ENCODE results near the gene MTHFD2.

Gene MTHFD2

GRCh38 chr2:74198461-74199274 lies at the start of gene MTHFD2 (continued):
- TF ChIP-seq ZNF18 (tag by site-specific recombination; IDR thresholded peaks at IDR 0.05) (no peak), ZEB2 (tag by site-specific recombination; IDR thresholded peaks at IDR 0.05) (peak; percentile 73), ZNF701 (tag by site-specific recombination; IDR thresholded peaks at IDR 0.05) (no peak), PRDM4 (tag by site-specific recombination; IDR thresholded peaks at IDR 0.05) (no peak), ZNF791 (tag by site-specific recombination; IDR thresholded peaks at IDR 0.05) (no peak), KLF10 (tag by site-specific recombination; IDR thresholded peaks at IDR 0.05) (peak; percentile 59), ZSCAN16 (tag by site-specific recombination; IDR thresholded peaks at IDR 0.05) (no peak), ZNF112 (tag by site-specific recombination; IDR thresholded peaks at IDR 0.05) (no peak), ZNF184 (tag by site-specific recombination; IDR thresholded peaks at IDR 0.05) (no peak), ZNF155 (tag by site-specific recombination; IDR thresholded peaks at IDR 0.05) (no peak), ZNF274 (IDR thresholded peaks at IDR 0.05; ENCODE audit: low read length) (no peak), ZNF274 (tag by site-specific recombination; IDR thresholded peaks at IDR 0.05; ENCODE audit: borderline replicate concordance) (no peak), MYNN (tag by site-specific recombination; IDR thresholded peaks at IDR 0.05; ENCODE audit: borderline replicate concordance) (no peak), ZNF24 (tag by site-specific recombination; IDR thresholded peaks at IDR 0.05) (no peak), ZNF391 (tag by site-specific recombination; IDR thresholded peaks at IDR 0.05; ENCODE audit: borderline replicate concordance, low read depth) (peak; percentile 66; the same call in 1 of the 2 replicates), ZNF664 (tag by site-specific recombination; IDR thresholded peaks at IDR 0.05) (no peak), YY1 (tag by site-specific recombination; IDR thresholded peaks at IDR 0.05) (peak; percentile 74), ZNF335 (tag by site-specific recombination; conservative IDR thresholded peaks at IDR 0.05) (peak; percentile 48), ZNF114 (tag by site-specific recombination; IDR thresholded peaks at IDR 0.05) (no peak), ZNF768 (tag by site-specific recombination; IDR thresholded peaks at IDR 0.05) (no peak), ZNF292 (tag by site-specific recombination; IDR thresholded peaks at IDR 0.05; ENCODE audit: borderline replicate concordance, low read depth) (no peak), SCRT1 (tag by site-specific recombination; IDR thresholded peaks at IDR 0.05; ENCODE audit: borderline replicate concordance) (no peak), ZSCAN5A (tag by site-specific recombination; IDR thresholded peaks at IDR 0.05) (peak; percentile 46; the same call in 1 of the 2 replicates)
- TF ChIP-seq, protein P1, sequence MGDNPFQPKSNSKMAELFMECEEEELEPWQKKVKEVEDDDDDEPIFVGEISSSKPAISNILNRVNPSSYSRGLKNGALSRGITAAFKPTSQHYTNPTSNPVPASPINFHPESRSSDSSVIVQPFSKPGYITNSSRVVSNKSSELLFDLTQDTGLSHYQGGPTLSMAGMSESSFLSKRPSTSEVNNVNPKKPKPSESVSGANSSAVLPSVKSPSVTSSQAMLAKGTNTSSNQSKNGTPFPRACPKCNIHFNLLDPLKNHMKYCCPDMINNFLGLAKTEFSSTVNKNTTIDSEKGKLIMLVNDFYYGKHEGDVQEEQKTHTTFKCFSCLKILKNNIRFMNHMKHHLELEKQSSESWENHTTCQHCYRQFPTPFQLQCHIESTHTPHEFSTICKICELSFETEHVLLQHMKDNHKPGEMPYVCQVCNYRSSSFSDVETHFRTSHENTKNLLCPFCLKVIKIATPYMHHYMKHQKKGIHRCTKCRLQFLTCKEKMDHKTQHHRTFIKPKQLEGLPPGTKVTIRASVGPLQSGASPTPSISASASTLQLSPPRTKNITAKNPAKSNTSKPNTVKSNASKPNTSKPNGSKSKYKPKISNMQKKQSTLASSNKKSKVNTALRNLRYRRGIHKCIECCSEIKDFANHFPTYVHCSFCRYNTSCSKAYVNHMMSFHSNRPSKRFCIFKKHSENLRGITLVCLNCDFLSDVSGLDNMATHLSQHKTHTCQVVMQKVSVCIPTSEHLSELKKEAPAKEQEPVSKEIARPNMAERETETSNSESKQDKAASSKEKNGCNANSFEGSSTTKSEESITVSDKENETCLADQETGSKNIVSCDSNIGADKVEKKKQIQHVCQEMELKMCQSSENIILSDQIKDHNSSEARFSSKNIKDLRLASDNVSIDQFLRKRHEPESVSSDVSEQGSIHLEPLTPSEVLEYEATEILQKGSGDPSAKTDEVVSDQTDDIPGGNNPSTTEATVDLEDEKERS (tag by site-specific recombination; IDR thresholded peaks at IDR 0.05): no peak
- TF ChIP-seq, protein P2, sequence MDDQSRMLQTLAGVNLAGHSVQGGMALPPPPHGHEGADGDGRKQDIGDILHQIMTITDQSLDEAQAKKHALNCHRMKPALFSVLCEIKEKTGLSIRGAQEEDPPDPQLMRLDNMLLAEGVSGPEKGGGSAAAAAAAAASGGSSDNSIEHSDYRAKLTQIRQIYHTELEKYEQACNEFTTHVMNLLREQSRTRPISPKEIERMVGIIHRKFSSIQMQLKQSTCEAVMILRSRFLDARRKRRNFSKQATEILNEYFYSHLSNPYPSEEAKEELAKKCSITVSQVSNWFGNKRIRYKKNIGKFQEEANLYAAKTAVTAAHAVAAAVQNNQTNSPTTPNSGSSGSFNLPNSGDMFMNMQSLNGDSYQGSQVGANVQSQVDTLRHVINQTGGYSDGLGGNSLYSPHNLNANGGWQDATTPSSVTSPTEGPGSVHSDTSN (CRISPR knock-in tag; IDR thresholded peaks at IDR 0.05): peak; percentile 82
- TF ChIP-seq, protein P3, sequence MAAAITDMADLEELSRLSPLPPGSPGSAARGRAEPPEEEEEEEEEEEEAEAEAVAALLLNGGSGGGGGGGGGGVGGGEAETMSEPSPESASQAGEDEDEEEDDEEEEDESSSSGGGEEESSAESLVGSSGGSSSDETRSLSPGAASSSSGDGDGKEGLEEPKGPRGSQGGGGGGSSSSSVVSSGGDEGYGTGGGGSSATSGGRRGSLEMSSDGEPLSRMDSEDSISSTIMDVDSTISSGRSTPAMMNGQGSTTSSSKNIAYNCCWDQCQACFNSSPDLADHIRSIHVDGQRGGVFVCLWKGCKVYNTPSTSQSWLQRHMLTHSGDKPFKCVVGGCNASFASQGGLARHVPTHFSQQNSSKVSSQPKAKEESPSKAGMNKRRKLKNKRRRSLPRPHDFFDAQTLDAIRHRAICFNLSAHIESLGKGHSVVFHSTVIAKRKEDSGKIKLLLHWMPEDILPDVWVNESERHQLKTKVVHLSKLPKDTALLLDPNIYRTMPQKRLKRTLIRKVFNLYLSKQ (tag by site-specific recombination; IDR thresholded peaks at IDR 0.05; ENCODE audit: borderline replicate concordance): no peak
- TF ChIP-seq, protein P4, sequence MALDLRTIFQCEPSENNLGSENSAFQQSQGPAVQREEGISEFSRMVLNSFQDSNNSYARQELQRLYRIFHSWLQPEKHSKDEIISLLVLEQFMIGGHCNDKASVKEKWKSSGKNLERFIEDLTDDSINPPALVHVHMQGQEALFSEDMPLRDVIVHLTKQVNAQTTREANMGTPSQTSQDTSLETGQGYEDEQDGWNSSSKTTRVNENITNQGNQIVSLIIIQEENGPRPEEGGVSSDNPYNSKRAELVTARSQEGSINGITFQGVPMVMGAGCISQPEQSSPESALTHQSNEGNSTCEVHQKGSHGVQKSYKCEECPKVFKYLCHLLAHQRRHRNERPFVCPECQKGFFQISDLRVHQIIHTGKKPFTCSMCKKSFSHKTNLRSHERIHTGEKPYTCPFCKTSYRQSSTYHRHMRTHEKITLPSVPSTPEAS (tag by site-specific recombination; IDR thresholded peaks at IDR 0.05): no peak

Data from HEK293 (cell line).